A549 (cell line): ENCODE results near the gene FAM72C. TPM values are rescaled to one million over a fixed set of nuclear protein-coding genes. Genes with fewer than 3 reads are reported as not detected.
A peak's percentile ranks its signal among the peaks of the same experiment; 100 is the strongest.
"Not testable (repeated sequence)": the region's sequence is repeated elsewhere in the genome, so short reads cannot be mapped to it uniquely, and the experiment has no call there.

ENCODE experiments used
- ATAC-seq, 2 experiments: fragments of 200-7000 bp in 1 of 2; fragments of >200 bp in 1 of 2; cut with Nextera tagmentation in 1 of 2; cut with Tn5 transposase in 1 of 2; 3 replicates each; pipeline versions ENCODE4 v1.8.0 to v1.9.1; 2018 to 2020; ENCODE audit warnings: mild to moderate bottlenecking in 1 of 2, moderate library complexity in 1 of 2
- CTCF ChIA-PET: fragments of 300-600 bp; sonication (Branson Sonifier 250); formaldehyde crosslinking; extraction: SDS; loops from one replicate; lab custom pipeline; 2021; ENCODE audit warnings: antibody characterized with exemption, inconsistent platforms; lab: Yijun Ruan, JAX
- POLR2A ChIA-PET: fragments of 350-600 bp; formaldehyde crosslinking; extraction: SDS; loops from one replicate; lab custom pipeline; 2021; ENCODE audit warnings: antibody characterized with exemption, inconsistent platforms; lab: Yijun Ruan, JAX
- DNase-seq, 2 experiments: peaks; one replicate each; pipeline versions ENCODE4 v3.0.0 to v3.0.0-alpha.2; 2011 to 2016; ENCODE audit warnings: low read depth in 1 of 2, low spot score in 1 of 2
- FAIRE-seq: peaks from 2 replicates; lab custom pipeline; 2011; peaks lifted over from hg19 to GRCh38; lab: Jason Lieb, UNC
- H3K27ac ChIP-seq, 2 experiments: fragments of >200 bp; sonication (Bioruptor Twin); formaldehyde crosslinking; 3 replicates each; pipeline ENCODE4 v1.5.1; 2016 to 2017
- H3K4me1 ChIP-seq: fragments of >200 bp; sonication (Bioruptor Twin); formaldehyde crosslinking; 3 replicates; pipeline ENCODE4 v1.6.1; 2016
- H3K4me2 ChIP-seq: fragments of >200 bp; sonication (Bioruptor Twin); formaldehyde crosslinking; 3 replicates; pipeline ENCODE4 v1.6.1; 2016
- H3K4me3 ChIP-seq: fragments of >200 bp; sonication (Bioruptor Twin); formaldehyde crosslinking; 3 replicates; pipeline ENCODE4 v1.5.1; 2016
- H3K9me3 ChIP-seq: fragments of >200 bp; sonication (Bioruptor Twin); formaldehyde crosslinking; 3 replicates; pipeline ENCODE4 v1.6.1; 2016
- WGBS: methylation state at CpG from one replicate; pipeline ENCODE4 v1.1.6; 2017; ENCODE audit errors: missing lambda C conversion rate; 5-methylcytosine and 5-hydroxymethylcytosine counted together
- polyA plus RNA-seq, 4 experiments: library from polyadenylated mRNA; depleted of rRNA in 3 of 4; stranded (reverse); fragments of >200 nt; fragmentation: RNase III in 1 of 4; extraction: RNeasy Plus Mini Kit Qiagen cat#74134 plus additional on column Dnase treatment in 1 of 4; gene quantifications; 2 replicates in 3 of 4; 3 replicates in 1 of 4; pipeline ENCODE4 v1.2.3, GENCODE V29; 2011 to 2017

The FAM72C gene
- polyA plus RNA-seq, 2 of the 4 experiments (the other 2 are of a cell fraction): 10.9 to 15.3 TPM

- ATAC-seq, FAIRE-seq, H3K4me1 ChIP-seq, H3K4me2 ChIP-seq, H3K4me3 ChIP-seq, H3K9me3 ChIP-seq, CTCF ChIA-PET, POLR2A ChIA-PET, H3K27ac ChIP-seq, DNase-seq: not testable (repeated sequence)
- 84% methylated on average over 2 of the region's 2 CpGs for WGBS
These were observed 31.7 kb upstream of the FAM72C start for GRCh38 chr1:144003306-144004029.

GRCh38 chr1:144002141-144002881, 30.5 kb upstream of the FAM72C start:
- CTCF ChIA-PET, H3K4me3 ChIP-seq, POLR2A ChIA-PET, H3K4me2 ChIP-seq, H3K9me3 ChIP-seq, H3K4me1 ChIP-seq, H3K27ac ChIP-seq, FAIRE-seq: not testable (repeated sequence)
- ATAC-seq (peak; percentile 85 to 91), DNase-seq (peak in 1 of 2 experiments; percentile 0)
- WGBS: 46% methylated on average over 4 of the region's 7 CpGs

GRCh38 chr1:144001077-144001476, 29.3 kb upstream of the FAM72C start:
- H3K4me1 ChIP-seq, H3K27ac ChIP-seq, H3K4me3 ChIP-seq, FAIRE-seq, ATAC-seq, H3K4me2 ChIP-seq, POLR2A ChIA-PET, H3K9me3 ChIP-seq, DNase-seq, CTCF ChIA-PET: not testable (repeated sequence)
- no CpG with 5 or more reads among the region's 8 CpGs for WGBS

GRCh38 chr1:143996020-143996419, 24.2 kb upstream of the FAM72C start:
- CTCF ChIA-PET, H3K4me1 ChIP-seq, H3K4me2 ChIP-seq, ATAC-seq, H3K4me3 ChIP-seq, H3K27ac ChIP-seq, FAIRE-seq, H3K9me3 ChIP-seq, DNase-seq, POLR2A ChIA-PET: not testable (repeated sequence)
- WGBS: 100% methylated on average over 1 of the region's 6 CpGs

- POLR2A ChIA-PET, CTCF ChIA-PET, FAIRE-seq, H3K4me3 ChIP-seq, H3K9me3 ChIP-seq, DNase-seq, H3K4me2 ChIP-seq, H3K27ac ChIP-seq, H3K4me1 ChIP-seq: not testable (repeated sequence)
- 80% methylated on average over 2 of the region's 7 CpGs for WGBS
- ATAC-seq: peak in 1 of 2 experiments; percentile 41; a peak in 3 of 6 replicates
These were observed 21.6 kb upstream of the FAM72C start for GRCh38 chr1:143993301-143993907.

- POLR2A ChIA-PET, H3K27ac ChIP-seq, CTCF ChIA-PET, H3K4me2 ChIP-seq, H3K4me1 ChIP-seq, FAIRE-seq, DNase-seq, H3K9me3 ChIP-seq, H3K4me3 ChIP-seq: not testable (repeated sequence)
- ATAC-seq: peak in 1 of 2 experiments; percentile 69; a peak in 3 of 6 replicates
- WGBS: no CpG with 5 or more reads among the region's 4 CpGs
These were observed 18.9 kb upstream of the FAM72C start for GRCh38 chr1:143990699-143991098.

- peak in 1 of 2 experiments; percentile 37; a peak in 3 of 6 replicates for ATAC-seq
- H3K4me1 ChIP-seq, CTCF ChIA-PET, H3K4me3 ChIP-seq, H3K27ac ChIP-seq, H3K9me3 ChIP-seq, FAIRE-seq, DNase-seq, H3K4me2 ChIP-seq, POLR2A ChIA-PET: not testable (repeated sequence)
- WGBS: no CpG with 5 or more reads among the region's 1 CpG
These were observed 17.9 kb upstream of the FAM72C start for GRCh38 chr1:143989719-143990118.

- POLR2A ChIA-PET, H3K27ac ChIP-seq, CTCF ChIA-PET, H3K9me3 ChIP-seq, H3K4me3 ChIP-seq, H3K4me1 ChIP-seq, FAIRE-seq, H3K4me2 ChIP-seq, DNase-seq: not testable (repeated sequence)
- peak in 1 of 2 experiments; percentile 40; a peak in 3 of 6 replicates for ATAC-seq
- WGBS: no CpG with 5 or more reads among the region's 4 CpGs
These were observed 17.6 kb upstream of the FAM72C start for GRCh38 chr1:143989427-143989712.

- H3K27ac ChIP-seq, H3K4me1 ChIP-seq, CTCF ChIA-PET, DNase-seq, POLR2A ChIA-PET, FAIRE-seq, H3K4me2 ChIP-seq, H3K9me3 ChIP-seq, H3K4me3 ChIP-seq: not testable (repeated sequence)
- peak in 1 of 2 experiments; percentile 65; a peak in 3 of 6 replicates for ATAC-seq
- WGBS: 78% methylated on average over 1 of the region's 10 CpGs
These were observed 17.0 kb upstream of the FAM72C start for GRCh38 chr1:143988602-143989426.

GRCh38 chr1:143987868-143988267, 16.1 kb upstream of the FAM72C start:
- H3K4me2 ChIP-seq, DNase-seq, POLR2A ChIA-PET, H3K9me3 ChIP-seq, FAIRE-seq, H3K4me3 ChIP-seq, ATAC-seq, H3K4me1 ChIP-seq, H3K27ac ChIP-seq, CTCF ChIA-PET: not testable (repeated sequence)
- no CpG with 5 or more reads among the region's 1 CpG for WGBS
